COR-L47 (cell line): ENCODE data around the gene LCN2.
"Not testable (repeated sequence)": the region's sequence is repeated elsewhere in the genome, so short reads cannot be mapped to it uniquely, and the experiment has no call there.

Source experiments
- DNase-seq: peaks from one replicate; lab custom pipeline; 2025; lab: John Stamatoyannopoulos, UW

Gene LCN2

DNA sequence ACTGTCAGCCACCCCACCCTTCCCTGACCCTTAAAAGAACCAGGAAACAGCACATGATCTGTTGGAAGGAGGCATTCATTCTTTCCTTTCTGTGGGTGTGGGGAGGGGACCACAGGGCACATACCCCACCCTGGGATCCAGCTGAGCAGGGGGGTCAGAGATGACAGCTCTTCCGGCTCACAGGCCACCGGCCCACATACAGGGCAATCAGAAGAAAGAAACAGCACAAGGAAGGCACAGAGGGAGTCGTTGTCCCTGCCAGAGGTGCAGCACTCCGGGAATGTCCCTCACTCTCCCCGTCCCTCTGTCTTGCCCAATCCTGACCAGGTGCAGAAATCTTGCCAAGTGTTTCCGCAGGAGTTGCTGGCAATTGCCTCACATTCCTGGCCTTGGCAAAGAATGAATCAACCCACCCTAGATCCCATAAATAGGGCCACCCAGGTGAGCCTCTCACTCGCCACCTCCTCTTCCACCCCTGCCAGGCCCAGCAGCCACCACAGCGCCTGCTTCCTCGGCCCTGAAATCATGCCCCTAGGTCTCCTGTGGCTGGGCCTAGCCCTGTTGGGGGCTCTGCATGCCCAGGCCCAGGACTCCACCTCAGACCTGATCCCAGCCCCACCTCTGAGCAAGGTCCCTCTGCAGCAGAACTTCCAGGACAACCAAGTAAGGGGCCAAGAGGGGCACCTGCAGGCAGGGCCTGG, at the start of gene LCN2:
LCN2 (plus strand) TSS at position 453 of the 701 bp plus-strand sequence; CDS start at position 526, 73 bp downstream.
- DNase-seq: no peak

DNA sequence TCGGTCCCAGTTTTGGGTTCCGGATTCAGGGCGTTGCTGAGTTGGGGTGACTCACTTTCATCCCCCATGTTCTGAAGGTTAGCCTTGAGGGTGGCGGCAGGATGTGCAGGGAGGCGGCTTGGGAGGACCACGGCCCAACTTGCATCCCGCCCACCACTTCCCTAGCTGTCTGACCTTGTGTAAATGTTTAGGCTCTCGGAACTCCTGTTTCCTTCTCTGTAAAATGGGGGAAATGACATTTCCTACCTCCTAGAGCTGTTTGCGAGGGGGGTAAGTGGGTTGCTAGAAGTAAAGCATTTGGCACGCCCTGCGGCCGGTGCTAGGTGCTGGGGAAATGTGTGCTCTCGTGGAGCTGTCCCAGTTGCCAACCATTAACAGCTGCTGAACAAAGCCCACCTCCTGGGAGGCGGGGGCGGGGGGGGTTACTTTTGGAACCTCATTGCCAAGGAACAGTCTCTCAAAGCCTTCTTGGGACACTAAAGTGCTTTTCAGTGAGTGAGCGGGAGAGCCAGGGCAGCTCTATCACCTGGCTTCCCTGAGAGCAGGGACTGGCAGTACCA, 49.2 kb upstream of the LCN2 start:
- DNase-seq: no peak

DNA sequence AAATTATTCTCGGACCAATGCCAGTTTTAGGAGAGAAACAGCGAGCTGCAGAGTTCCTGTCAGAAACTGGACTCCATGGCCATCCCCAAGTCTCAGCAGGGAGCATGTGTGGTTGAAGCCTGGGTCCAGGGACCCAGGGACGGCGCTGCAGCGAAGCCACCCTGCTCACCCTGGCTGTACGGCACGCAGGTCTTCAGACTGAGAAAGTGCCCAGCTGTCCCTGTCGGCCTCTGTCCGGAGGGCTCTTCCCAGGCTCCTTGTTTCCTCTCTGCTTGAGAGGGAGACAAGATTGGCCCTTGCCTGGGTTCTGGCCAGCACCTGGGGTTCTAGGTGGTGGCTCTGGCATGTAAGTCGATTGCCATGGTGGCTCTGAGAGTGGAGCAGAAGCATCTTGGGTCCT, 48.7 kb upstream of the LCN2 start:
- no peak for DNase-seq

DNA sequence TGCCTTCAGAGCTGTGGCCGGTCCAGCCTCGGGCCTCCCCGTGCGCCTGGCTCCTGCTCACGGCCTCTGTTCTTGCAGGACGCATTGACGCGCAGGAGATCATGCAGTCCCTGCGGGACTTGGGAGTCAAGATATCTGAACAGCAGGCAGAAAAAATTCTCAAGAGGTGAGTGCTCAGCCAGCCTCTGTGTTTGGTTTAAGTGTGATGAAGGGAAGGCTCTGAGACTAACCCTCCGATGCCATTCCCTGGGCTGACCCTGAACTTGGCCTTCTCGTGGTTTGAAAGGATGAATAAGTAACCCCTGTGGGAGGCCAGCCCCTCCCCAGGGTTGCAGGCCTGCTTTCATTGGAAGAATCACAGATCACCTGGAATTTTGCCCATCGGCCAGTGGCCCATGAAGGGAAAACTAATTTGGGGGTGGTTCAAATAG, 48.0 kb upstream of the LCN2 start:
- DNase-seq: no peak

DNA sequence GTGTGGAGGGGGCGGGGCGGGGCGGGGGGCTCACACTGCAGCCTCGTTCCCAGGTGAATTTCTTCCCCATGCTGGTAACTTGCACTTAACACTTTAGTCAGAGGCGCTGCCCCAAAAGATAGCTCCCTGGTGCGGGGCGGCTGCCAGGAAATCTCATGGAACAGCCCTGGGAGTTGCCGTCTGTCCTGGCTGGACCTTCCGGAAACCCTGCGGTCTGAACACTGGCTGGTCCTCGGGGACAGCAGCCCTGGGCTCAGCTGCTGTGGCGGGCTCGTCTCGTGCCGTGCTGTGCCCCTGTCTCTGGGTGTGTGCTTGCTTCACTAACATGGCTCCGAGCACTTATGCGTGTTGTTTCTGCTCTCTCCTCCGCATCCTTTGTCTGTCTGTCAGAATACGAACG, 47.6 kb upstream of the LCN2 start:
- DNase-seq: no peak

DNA sequence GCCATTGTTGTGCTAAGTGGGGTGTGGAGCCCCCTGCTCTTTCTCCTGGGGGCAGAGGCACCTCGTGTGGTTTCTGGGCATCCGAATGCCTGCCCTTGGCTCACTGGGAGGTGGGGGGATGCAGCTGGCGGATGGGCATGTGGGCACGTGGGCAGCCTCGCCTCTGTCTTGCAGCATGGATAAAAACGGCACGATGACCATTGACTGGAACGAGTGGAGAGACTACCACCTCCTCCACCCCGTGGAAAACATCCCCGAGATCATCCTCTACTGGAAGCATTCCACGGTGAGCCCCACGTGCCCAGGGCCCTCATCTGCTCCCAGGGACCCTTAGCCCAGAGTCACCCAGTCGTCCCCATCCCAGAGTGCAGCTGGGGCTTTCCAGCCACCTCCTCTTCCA, 47.1 kb upstream of the LCN2 start:
- no peak for DNase-seq

DNA sequence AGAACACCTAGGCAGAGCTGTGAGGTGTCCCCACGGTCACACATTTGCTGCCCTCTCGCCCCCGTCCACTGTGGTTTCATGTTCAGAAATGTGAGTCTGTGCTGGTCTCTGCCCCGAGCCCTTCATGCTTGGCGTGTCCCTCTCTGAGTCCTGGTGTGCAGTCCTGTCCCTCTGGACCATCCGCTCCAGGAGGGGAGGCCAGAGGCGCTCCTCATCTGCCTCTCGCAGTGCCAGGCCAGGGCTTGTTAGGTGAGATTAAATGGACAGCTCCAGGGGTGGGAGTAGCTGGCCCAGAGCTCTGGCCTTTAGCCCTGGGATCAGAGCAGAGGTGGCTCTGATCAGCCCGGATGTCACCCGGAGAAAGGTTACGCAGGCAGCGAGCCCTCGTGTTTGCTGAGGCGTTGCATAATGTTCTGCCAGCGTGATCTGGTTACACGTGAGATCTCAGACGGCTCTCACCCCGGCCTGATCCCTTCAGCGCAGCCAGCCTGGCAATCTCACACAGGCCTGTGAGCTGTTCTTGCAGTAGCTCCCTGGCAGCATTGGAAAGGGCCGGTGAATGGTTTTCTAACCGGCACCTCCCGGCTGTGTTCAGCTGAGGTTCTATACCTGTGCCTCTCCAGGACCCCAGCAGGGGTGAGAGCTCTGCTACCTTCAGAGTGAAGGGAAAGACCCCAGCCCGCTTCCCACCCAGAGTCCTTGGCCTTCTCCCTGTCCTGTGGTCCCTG, 46.2 kb upstream of the LCN2 start:
- no peak for DNase-seq

DNA sequence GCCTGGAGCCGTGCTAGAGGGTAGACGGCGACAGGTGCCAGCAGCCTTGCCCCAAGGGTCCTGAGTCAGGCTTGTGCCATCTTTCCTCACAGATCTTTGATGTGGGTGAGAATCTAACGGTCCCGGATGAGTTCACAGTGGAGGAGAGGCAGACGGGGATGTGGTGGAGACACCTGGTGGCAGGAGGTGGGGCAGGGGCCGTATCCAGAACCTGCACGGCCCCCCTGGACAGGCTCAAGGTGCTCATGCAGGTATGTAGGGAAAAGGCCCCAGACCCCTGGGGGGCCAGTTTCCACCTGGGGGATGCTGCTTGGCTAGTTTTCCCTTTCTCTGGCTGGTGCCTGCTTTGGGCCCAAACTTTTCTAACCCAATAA, 45.7 kb upstream of the LCN2 start:
- DNase-seq: no peak

DNA sequence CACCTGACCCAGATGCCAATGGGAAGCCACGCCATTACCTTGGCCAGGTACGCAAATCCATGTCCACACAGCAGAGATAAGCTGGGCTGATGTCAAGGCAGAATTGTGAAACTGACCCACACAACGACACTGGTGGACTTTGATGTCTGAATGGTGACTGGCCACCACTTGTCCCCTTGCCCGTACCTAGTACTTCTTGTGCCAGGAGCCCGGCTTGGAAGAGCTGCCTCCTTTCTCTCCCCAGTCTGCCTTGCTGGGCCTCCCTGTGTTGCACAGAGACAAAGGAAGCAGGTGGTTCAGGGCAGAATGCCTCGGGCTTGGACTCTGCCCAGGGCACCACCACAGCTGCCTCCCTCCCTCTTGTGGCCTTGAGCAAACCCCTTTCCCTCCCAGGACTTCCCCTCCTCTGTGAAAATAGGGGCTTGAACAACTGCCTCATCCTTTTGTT, 45.1 kb upstream of the LCN2 start:
- peak; percentile 41 for DNase-seq

DNA sequence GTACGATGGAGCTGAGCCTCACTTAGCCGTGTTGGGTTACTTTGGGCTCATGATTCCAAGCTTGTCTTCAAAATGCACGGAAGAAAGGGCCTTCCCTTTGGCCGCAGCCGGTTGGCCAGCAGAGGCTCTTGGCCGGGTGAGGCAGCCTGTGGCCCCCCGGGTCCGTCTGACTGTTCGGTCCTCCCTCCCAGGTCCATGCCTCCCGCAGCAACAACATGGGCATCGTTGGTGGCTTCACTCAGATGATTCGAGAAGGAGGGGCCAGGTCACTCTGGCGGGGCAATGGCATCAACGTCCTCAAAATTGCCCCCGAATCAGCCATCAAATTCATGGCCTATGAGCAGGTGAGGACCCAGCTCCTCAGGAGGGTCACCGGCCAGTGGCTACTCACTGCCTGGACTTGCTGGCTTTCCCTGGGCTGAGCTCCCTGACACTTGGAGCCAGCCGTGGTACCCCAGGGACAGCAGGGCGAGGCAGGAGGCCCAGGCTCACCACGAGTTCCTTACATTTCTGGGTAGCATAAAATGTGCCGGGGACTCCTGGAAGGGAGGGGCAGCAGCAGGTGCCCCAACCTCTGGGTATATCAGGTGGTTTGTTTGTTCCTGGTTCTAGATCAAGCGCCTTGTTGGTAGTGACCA, 43.6 kb upstream of the LCN2 start:
- no peak for DNase-seq

DNA sequence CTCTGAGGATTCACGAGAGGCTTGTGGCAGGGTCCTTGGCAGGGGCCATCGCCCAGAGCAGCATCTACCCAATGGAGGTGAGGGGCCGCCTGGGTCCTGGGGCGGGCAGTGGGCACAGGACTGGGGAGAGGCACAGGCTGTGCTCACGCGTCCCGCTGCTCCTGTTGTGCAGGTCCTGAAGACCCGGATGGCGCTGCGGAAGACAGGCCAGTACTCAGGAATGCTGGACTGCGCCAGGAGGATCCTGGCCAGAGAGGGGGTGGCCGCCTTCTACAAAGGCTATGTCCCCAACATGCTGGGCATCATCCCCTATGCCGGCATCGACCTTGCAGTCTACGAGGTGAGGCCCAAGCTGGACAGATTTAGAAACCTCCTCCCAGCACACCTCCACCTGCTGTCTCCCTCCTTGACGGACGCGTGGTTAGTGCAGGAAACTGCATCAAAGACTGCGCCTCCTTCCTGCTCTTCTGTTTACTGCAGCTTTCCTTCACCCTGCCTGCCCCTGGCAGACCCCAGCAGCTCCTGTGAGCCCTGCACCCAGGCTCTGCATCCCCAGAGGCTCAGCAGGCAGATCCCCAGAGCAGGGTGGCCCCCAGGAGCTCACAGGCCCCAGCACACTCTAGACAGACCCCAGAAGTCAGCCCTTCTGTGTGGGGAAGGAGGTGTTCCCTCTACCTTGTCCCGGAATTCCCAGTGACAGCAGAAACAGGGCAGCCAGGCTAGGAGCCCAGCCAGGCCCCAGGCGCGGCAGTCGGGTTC, 42.9 kb upstream of the LCN2 start:
- DNase-seq: no peak

DNA sequence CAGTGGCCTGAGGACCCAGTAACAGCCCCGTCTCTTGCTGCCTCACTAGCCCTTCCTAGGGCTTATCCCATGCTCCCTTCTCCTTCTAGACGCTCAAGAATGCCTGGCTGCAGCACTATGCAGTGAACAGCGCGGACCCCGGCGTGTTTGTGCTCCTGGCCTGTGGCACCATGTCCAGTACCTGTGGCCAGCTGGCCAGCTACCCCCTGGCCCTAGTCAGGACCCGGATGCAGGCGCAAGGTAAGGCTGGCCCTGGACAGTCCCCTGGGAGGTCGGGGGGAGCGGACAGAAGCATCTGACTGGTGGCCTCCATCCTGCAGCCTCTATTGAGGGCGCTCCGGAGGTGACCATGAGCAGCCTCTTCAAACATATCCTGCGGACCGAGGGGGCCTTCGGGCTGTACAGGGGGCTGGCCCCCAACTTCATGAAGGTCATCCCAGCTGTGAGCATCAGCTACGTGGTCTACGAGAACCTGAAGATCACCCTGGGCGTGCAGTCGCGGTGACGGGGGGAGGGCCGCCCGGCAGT, 42.2 kb upstream of the LCN2 start:
- no peak for DNase-seq

DNA sequence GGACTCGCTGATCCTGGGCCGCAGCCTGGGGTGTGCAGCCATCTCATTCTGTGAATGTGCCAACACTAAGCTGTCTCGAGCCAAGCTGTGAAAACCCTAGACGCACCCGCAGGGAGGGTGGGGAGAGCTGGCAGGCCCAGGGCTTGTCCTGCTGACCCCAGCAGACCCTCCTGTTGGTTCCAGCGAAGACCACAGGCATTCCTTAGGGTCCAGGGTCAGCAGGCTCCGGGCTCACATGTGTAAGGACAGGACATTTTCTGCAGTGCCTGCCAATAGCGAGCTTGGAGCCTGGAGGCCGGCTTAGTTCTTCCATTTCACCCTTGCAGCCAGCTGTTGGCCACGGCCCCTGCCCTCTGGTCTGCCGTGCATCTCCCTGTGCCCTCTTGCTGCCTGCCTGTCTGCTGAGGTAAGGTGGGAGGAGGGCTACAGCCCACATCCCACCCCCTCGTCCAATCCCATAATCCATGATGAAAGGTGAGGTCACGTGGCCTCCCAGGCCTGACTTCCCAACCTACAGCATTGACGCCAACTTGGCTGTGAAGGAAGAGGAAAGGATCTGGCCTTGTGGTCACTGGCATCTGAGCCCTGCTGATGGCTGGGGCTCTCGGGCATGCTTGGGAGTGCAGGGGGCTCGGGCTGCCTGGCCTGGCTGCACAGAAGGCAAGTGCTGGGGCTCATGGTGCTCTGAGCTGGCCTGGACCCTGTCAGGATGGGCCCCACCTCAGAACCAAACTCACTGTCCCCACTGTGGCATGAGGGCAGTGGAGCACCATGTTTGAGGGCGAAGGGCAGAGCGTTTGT, 41.6 kb upstream of the LCN2 start:
- DNase-seq: no peak

DNA sequence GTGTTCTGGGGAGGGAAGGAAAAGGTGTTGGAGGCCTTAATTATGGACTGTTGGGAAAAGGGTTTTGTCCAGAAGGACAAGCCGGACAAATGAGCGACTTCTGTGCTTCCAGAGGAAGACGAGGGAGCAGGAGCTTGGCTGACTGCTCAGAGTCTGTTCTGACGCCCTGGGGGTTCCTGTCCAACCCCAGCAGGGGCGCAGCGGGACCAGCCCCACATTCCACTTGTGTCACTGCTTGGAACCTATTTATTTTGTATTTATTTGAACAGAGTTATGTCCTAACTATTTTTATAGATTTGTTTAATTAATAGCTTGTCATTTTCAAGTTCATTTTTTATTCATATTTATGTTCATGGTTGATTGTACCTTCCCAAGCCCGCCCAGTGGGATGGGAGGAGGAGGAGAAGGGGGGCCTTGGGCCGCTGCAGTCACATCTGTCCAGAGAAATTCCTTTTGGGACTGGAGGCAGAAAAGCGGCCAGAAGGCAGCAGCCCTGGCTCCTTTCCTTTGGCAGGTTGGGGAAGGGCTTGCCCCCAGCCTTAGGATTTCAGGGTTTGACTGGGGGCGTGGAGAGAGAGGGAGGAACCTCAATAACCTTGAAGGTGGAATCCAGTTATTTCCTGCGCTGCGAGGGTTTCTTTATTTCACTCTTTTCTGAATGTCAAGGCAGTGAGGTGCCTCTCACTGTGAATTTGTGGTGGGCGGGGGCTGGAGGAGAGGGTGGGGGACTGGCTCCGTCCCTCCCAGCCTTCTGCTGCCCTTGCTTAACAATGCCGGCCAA, 40.8 kb upstream of the LCN2 start:
- DNase-seq: no peak

DNA sequence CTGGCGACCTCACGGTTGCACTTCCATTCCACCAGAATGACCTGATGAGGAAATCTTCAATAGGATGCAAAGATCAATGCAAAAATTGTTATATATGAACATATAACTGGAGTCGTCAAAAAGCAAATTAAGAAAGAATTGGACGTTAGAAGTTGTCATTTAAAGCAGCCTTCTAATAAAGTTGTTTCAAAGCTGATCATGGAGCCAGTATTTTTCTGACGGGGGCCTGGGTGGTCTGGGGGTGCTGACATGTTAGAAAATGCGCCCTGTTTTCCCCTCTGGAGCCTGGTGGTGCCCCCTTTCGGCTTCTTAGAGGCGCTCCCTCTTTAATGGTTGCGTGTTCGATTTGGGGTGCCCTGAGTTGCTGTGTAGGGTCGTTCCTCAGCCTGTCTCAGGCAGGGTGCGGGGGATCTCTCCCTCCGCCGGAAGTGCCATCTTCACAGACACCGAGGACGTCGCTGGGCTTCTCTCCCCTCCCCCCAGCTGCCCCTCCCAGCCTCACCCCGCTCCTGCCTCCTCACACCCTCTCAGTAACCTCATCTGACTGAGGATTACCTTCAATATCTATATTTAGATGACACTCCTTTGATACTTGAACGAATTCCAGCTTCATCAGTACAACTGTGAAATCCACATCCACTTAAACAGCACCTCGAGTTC, 40.1 kb upstream of the LCN2 start:
- no peak for DNase-seq

DNA sequence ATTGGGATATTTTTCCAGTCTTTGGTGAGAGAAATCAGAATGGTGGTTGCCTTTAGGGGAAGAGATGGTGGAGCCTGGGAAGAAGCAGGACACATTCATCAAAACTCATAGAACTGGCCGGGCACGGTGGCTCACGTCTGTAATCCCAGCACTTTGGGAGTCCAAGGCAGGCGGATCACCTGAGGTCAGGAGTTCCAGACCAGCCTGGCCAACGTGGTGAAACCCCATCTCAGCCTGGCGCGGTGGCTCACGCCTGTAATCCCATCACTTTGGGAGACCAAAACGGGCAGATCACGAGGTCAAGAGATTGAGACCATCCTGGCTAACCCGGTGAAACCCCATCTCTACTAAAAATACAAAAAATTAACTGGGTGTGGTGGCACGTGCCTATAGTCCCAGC, 37.5 kb upstream of the LCN2 start:
- DNase-seq: not testable (repeated sequence)

DNA sequence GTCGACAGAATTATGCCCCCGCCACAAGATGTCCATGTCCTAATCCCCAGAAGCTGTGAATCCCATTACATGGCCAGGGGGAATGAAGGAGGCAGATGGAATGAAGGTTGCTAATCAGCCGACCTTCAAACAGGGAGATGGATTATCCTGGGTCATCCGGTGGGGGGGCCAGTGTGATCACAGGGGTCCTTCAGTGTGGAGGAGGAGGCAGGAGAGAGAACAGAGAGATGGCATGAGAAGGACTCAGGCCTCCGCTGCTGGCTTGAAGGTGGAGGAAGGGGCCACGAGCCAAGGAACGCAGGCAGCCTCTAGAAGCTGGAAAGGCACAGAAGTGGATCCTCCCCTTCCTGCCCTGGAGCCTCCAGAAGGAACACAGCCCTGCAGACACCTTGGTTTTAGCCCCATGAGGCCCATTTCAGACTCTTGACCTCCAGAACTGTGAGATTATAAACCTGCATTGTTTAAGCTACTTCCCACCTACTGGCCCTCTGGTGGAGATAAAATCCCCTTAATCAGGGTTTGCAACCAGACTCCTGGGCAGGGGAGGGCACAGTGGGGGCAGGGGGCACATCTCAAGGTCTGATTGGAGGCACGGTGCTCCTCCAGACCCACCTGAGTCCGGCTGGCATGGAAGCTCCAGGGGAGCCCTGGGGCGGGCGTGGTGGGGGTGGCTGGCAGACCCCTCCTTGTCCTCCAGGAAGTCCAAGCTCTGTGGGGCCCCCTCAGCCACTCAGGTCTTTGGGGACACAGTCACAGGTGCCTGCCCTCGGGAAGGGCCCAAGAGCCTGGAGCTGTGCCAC, 35.5 kb upstream of the LCN2 start:
- no peak for DNase-seq

DNA sequence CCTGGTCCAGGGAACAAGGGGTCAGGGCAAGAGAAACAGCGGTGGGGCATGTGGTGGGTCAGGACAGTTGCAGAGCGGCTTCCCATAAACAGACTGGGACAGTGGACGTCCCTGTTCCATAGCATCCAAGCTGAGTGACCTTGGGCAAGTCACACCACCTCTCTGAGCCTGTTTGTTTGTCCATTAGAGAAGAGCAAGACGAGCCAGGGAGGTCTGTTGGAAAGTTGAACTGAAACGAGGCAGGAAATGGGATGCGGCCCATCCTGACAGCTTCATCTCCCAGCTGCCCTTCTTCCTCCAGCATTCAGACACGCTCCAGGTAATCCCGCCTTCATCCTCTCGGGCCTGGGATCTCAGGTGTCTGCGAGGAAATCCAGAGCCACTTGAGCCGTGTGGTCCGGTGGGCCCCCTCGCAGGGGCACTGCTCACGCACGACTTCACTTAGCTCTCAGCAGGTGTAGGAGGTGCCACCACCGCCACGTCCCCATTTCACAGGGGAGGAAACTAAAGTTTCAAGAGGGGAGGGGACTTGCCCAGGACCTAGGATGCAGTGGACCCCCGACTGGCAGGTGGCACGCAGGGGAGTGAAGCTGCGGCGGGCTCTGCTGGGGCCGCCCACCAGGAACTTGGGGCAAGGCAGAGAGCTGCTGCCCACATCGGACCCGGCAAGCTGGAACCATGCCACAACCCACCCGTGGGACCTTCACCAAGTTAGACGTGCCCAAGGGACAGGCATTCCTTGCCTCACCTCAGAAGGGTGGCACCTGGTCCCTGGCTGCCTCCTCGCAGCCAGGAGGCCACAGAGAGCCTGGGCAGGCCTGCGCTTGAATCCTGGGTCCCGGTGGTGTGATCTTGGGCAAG, 34.7 kb upstream of the LCN2 start:
- DNase-seq: no peak
